NCI-H82 treated with DMSO at 0.1 percent for 48 hours (cell line): ENCODE data around the gene LASP1.

Experiments
- DNase-seq: peaks from one replicate; lab custom pipeline; 2025; ENCODE audit not compliant: unreplicated experiment; lab: John Stamatoyannopoulos, UW

The LASP1 gene

DNA sequence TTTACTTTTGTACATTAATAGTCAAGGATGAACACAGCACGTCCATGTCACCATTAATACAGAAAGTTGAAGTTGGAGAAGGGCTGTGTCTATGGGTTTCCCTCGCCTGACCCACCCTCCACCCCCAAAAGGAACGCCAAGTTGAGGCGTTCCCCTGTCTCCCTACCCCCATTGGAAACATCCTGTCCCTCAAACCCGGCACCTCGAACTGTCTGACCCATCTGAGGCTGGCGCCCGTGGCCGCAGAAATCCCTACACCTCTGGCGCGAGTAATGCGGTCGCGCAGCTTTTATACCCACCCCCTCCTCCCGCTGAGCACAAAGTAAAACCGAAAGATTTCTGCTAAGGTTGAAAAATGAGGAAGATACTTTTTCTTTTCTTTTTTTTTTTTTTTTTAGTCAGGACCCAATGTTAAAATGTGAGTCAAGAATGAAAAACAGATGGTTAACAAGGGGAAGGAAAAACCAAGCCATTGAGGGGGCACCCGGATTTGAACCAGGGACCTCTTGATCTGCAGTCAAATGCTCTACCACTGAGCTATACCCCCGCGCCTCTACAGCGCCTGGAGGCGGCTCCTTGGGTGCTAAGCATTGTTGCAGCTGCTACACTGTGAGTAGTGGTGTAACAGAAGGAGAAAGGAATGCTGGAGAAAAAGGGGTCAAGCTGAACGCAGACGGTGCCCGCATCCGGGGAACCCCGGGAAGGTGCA lies 887 bp upstream of the LASP1 start:
- DNase-seq = peak; percentile 58

DNA sequence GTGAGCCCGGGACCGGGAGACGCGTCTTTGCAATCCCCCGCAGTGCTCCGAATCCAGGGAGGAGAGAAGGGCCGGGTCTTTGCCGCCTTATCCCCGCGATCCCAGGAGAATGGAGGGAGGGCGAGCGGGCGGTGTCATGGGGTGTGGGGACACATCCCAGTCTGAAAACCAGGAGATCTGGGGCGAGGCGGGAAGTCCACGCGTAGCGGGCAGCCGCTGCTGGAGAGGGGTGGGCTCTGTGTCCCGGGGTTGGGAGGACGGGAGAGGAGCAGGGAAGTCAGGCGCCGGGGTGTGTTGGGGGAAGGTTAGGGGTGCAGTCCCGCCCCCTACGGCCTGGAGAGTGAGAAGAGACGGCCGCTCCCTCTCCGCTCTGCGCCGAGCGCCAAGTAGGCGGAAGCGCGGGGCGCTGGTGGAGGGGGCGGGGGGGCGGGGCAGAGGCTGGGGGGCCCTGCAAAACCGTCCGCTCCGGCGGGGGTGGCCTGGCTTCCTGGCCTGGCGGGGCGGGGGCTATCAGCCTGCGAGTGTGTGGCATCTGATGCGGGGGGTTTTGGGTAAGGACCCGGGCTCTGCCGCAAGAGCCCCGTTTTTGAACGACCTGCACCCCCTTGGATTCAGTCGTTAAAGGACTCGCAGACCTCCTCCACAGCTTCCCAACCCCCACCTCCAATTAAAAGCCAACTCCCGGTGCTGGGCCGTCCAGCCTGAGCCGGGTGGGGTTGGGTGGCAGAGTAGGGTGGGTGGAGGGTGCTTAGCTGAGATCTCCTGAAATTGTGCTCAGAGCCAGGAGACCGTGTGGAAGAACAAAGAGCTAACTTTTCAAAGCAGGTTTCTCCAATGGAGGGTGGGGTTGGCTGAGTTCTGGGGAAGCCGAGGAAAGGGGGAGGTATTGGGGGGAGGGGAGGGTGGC lies 654 bp downstream of the LASP1 start:
- DNase-seq = no peak

DNA sequence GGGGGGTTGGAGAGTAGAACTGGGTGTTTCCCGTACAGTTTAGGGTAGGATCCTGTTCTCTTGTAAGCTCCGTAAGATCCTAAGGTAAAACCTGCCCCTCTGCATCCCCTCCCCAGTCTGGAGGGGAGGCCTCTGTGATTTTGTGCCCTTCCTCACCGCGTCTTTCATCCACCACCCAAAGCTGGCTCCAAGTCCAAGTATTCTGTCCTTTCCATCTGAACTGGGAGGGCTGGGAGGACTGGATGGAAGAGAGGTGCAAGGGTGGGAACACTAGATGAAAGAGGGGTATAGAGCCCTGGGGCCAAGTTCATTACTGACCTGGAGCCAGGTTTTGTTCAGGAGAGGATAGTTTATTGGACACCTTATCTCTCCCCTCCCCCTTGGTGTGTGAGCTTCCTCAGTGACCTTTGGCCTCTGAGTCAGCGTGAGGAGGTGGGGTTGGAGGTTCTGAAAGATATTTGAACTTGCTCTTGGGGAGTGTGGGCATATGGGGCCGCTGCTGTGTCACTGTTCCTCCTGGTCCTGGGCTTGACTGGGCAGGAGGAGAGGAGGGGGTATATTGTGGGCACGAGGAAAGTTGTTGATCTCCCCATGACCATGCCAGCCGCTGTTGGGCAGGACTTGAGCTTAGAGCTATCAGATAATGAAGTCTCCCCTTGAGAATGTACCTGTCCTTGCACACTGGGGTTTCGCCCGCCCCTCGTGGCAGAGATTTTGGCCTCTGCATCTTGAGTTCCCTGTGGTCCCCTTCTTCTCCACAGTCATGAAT lies 1.6 kb downstream of the LASP1 start:
- DNase-seq = no peak

DNA sequence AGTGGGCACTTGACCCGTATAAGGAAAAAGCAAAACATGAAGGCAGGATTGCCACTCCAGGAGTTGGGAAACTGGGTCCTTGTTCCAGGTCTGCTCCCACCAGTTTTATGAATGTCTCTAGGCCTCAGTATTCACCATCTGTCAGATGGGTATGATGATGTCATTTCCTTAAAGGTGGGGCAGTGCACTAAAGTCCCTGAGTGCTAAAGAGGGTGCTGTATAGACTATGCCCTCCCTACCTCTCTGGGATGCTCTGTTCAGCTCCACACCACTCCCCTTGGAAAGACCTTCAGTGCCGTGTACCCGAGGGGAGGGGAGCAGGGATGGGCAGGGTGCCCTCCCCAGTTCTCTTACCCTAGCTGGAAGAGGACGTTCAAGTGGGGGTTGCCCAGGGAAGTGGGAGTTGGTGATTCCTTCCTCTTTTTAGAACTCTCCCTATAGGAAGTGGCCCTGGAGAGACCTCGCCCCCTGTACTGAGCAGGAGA lies 2.2 kb downstream of the LASP1 start:
- DNase-seq = no peak

DNA sequence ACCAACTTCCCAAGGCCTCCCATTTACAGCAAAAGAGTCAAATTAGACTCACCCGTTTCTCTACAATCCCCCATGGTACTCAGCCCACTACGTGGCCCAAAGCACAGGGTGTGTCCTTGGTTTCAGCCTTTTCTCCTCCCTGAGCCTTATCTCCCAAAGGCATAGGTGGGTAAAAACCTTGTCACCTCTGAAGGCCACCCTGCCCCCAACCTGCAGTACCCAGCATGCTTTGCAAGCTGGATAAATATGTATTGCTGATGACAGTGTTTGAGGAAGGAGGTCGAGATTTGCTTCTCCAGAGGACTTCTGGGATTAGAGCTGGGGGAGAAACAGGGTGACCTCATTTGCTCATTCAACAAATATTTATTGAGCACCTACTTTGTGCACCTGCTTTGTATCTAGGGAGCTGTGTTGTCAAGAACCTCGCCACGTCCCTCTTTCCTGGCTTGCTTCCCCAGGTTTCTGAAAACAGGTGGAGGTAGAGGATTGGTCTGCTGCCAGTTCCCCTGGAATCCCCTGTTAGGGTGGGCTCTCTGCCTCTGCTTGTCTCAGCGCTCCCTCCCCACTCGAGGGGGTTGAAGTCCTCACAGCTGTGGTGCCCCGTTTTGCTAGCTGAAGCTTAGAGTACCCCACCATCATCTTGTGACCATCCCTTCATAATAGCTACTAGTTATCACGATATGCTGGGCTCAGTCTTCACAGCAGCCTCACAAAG lies 3.0 kb downstream of the LASP1 start:
- no peak for DNase-seq

DNA sequence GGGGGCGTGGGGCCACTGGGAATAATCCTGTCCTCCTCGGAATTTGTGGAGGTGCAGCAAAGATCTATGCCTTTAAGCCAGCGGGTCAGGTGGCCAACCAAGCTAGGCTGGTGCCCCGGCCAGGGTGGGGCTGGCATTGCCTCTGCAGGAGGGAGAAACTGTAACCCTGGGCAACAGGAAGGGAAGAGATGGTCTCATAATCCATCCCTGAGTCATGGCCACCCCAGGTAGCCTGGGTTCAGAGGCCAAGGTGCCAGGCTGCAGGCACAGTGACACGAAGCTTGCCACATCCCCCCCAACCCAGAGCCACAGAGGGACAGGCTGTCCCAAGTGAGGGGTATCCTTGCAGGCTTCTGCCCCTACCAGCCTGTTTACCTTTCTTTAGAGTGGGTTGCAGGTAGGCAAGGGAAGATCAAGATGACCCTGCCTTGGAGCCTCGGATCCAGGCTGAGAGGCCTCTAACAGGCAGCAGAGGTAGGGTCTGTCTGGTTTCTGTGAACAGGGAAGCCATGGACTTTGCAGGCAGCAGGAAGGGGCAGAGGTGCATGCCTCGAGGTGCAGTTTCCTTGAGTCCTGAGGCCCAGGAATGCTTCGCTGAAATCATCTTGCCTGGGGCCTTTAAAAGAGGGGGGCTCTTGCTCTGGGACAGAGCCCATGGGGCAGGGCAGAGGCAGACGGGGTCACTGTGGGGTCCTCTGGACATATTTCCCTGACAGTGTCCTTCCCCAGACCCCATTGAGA lies 4.0 kb downstream of the LASP1 start:
- DNase-seq = no peak

DNA sequence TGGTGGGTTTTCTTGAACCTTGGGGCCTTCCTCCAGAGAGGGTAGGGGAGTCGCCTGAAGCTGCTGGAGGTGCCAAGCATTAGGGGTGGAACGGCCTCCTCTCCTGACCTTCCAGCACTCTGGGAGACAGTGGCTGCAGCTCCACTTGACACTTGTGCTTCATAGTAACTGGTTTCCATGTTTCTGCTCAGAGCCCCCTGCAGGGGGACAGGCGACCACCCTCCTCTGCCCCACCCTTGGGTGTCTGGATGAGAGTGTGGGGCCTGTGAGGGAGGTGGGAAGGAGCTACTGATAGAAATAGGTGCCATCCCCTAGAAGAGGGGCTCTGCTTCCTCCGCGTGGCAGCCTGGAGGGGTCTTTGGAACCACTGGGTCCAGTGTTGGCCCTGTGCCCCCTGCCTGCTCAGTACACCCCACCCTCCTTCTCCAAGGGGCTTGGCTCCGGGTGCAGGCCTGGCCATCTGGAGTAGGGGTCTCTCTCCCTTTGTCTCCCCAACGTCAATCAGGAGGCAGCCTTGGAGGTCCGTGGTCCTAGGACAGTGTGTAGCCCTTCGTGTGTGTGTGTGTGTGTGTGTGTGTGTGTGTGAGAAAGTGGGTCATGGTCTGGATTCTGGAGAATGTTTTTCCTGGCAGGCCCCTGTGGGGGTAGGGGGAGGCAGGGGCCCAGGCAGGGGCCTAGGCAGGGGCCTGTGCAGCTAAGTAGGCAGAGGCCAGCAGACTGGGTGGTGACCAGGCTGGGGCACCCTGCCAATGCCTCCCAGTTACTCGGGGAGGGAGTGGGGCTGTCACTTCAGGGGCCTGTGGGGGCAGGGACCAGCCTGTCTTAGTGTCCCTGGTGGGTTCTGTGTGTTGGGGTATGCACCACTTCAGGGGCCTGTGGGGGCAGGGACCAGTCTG lies 4.9 kb downstream of the LASP1 start:
- no peak for DNase-seq

DNA sequence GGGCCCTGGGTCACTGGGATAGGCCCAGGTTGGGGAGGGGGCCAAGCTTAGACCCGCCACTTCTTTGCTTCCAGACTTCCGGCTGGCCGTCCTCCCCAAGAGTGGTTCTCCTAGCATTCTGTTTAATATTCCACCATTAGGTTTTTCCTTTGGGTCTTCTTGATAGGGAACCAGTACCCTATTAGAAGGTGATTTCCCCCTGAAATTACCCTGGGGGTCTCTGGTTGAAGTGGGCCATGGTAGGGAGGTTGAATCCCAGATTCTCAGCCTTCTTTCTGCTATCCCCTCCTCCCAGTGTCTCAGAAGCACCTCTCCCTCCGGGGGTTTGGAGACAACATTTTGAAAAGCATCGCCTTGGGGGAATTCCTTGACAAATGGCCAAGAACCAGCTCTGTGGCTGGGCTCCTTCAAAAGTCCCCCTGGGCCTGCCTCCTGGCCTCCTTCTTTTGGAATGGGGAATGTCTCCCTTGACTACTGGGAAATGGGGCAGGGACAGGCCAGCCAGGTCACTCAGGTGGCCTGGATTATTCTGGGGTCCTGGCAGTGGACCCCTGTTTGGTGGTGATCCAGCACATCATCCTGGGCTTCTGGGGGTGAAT lies 5.7 kb downstream of the LASP1 start:
- no peak for DNase-seq

DNA sequence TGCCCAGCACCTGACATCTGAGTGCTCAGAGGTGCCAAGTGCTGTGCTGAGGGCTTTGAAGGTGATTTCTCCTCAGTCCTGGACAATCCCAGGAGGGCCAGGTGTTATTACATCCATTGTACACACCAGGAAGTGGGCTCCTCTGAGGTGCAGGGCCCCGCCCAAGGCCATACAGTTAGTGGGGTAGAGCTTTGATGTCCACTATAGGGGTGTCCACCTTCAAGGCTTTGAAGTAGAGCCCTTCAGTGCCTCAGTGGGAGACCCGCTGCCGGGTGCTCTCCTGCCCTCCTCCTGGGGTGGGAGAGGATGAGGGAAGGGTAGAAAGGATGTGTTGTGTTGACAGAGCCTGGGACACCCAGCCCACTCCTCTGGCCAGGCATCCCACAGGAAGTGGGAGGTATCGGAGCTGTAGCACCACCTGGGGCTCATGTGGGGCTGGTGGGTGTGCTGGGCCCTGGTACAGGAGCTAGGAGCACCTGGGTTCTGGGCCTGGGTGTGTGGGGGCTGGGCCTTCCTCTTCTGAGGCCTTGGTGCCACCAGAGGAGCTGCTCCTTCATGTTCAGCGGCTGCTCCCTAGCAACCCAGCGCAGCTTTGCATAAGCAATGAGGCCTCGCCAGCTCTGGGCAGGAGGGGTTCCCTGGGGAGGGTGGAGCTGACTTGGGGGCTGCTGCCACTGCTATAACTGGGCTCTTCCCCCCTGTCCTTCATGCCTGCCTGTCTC lies 7.4 kb downstream of the LASP1 start:
- peak; percentile 14 for DNase-seq

DNA sequence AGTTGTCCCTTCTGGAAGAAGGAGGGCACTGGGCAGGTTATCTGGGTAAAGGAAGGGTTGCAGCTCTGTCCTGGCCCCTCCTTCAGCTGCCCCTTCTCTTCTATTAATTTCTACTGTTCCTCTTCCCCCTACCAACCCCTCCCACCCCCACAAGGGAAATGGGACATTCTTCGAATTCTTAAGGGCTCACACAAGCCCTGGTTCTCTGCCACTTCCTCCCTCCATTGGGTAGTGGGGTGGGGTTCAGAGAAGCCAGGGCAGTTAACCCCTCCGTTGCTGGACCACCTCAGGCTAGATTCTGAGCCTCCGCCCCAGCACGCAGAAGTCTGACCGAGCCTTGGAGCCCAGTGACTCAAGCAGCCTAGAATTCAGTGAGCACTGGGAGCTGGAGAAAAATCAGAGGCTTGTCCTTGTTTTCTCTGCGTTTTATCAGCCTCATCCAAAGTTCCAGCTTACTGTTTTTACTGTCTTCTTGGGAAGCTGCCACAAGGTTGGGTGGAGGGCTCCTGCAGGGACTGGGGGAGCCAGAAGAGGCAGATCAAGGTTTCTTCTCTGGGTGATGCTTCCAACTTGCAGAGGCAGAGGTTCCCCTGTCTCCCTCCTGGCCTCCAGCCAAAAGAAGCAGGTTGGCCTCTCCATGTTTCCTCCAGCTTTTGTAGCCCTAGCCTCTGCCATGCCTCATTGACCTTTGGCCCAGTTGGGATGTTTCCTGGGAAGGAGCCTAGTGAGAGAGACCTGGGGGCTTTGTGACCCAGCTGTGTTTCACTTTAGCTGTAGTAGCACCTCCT lies 10.2 kb downstream of the LASP1 start:
- no peak for DNase-seq

DNA sequence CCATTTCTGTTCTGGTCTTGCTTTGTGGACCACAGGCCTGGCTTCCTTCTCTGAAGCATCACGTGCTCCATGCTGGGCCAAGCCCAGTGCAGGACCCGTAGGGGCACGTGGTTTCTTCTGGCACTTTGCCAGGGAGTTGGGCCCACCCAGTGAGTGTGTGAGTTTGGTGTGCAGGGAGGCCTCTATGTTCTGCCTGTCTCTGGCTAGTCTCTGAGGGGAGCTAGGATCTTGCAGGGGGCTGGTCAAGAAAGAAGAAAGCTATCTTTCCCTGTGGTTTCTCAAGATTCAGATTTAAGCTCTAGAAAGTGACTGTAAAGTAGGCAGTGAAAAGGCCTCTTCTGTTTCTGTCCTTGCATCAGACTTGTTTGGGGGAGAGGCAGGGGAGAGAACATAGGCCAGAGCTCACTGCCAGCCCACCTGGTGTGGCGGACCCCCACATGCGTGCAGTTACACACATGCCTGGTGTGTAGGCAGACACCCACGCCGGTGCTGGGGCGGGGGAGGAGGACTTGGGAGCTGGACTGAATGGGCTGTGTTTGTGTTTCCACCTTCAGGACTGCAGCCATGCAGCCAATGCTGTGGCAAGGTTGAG lies 11.8 kb downstream of the LASP1 start:
- peak; percentile 65 for DNase-seq

DNA sequence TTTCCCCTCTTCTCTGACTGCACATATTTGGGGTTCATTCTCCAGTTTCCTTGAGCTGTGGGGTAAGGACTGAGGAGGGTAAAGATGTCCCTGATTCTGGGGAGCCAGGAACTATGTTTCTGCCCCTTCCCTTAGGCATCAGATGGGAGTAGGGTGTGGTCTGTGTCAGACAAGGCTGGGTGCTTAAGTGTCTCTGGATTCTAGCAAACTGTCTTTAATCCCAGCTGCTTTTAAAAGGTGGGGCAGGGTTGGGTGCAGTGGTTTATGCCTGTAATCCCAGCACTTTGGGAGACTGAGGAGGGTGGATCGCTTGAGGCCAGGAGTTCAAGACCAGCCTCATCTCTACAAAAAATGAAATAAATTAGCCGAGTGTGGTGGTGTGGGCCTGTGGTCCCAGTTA lies 13.0 kb downstream of the LASP1 start:
- no peak for DNase-seq

DNA sequence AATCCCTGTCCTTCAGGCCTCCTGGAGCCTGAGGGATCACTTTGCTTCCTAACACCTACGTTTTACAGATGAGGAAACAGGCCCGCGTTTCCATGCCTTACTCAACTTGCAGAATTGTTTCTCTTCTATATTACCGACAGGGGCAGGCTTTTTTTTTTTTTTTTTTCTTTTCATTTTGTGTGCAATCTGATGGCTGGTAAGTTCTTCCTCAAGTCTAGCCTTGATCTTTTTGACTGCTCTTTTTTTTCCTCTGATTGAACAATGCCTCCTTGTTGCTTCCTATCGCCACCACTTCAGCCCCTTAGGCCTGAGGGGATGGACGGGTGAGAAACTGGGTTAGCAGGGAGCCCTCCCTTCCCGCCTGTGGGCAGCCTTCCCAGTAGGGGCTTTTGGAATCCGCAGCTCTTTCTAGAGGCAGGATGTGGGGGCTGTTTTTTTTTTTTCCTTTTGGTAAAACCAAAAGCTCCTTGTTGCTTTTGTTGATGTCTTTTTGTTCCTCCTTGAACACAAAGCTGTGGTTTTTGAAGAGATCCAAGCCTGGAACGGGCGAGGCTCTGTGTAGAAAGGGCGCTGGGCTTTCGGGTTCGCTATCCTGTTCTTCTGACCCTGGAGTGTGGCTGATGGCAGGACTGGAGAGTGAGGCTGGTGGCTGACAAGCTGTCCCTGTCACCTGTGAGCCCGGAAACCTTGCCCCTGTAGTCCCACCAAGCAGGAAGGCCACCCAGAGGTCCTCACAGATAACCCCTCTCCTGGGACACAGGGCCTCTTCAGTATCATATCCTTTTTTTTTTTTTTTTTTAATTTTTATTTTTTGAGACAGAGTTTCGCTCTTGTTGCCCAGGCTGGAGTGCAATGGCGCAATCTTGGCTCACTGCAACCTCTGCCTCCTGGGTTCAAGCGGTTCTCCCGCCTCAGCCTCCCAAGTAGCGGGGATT lies 14.0 kb downstream of the LASP1 start:
- no peak for DNase-seq

DNA sequence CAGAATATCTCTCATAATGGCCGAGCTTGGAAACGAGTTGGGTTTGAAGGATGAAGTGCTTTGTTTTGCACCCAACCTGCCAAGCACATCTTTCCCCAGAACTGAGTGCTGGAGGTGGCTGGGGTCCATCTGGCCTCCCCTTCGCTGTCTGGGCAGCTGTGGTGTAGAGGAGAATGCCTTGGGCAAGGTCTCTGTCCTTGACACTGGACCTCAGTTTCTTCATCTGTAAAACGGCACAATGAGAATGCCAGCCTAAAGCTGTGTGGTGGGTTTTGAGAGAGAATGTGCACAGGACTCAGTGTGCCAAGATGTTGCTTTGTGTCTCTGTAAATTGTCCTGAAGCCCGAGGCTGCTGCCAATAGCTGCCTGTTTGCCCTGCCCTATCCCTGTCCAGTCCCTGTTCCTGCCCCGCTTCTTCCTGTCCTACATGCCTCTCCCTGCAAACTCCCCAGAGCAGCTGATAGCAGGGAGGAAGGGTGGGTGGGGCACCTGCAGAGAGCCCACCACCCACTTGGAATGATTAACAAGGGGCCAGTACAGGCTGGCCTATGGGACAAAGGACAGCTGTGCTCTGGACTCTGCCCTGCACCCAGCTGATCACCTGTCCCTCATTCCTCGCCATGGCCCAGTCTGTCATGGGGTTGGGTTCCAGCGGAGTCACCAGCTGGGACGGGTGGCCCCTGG lies 15.3 kb downstream of the LASP1 start:
- DNase-seq = no peak
